HEK293 (cell line): Measurements from ENCODE around the gene THOP1.

Experiments
- CTCF ChIP-seq: fragments of 450-650 bp; formaldehyde crosslinking; IDR thresholded peaks from 2 replicates; pipeline ENCODE4 v1.5.1; 2016; ENCODE audit warnings: missing biosample characterization, missing genetic modification characterization
- KLF10 ChIP-seq: fragments of 450-650 bp; IDR thresholded peaks from 2 replicates; pipeline ENCODE4 v1.5.1; 2018; ENCODE audit warnings: missing biosample characterization, mild to moderate bottlenecking, missing genetic modification characterization
- KLF9 ChIP-seq: fragments of 450-650 bp; formaldehyde crosslinking; IDR thresholded peaks from 2 replicates; pipeline ENCODE4 v1.5.1; 2016; ENCODE audit warnings: missing biosample characterization, missing genetic modification characterization, low read depth
- OSR2 ChIP-seq: fragments of 450-650 bp; formaldehyde crosslinking; IDR thresholded peaks from 2 replicates; pipeline ENCODE4 v1.5.1; 2016; ENCODE audit warnings: missing biosample characterization, missing genetic modification characterization
- SP2 ChIP-seq: fragments of 450-650 bp; formaldehyde crosslinking; IDR thresholded peaks from 2 replicates; pipeline ENCODE4 v1.5.1; 2016; ENCODE audit warnings: missing biosample characterization, missing genetic modification characterization
- SP3 ChIP-seq: fragments of 450-650 bp; formaldehyde crosslinking; IDR thresholded peaks from 2 replicates; pipeline ENCODE4 v1.5.1; 2016; ENCODE audit warnings: missing biosample characterization, missing genetic modification characterization
- YY1 ChIP-seq: fragments of 450-650 bp; formaldehyde crosslinking; IDR thresholded peaks from 2 replicates; pipeline ENCODE4 v1.5.1; 2018; ENCODE audit warnings: missing biosample characterization, missing genetic modification characterization
- ZBTB17 ChIP-seq: fragments of 450-650 bp; formaldehyde crosslinking; IDR thresholded peaks from 2 replicates; pipeline ENCODE4 v1.5.1; 2016; ENCODE audit warnings: missing biosample characterization, missing genetic modification characterization
- ZBTB20 ChIP-seq: fragments of 450-650 bp; formaldehyde crosslinking; IDR thresholded peaks from 2 replicates; pipeline ENCODE4 v1.5.1; 2016; ENCODE audit warnings: missing biosample characterization, missing genetic modification characterization
- ZBTB26 ChIP-seq: fragments of 450-650 bp; formaldehyde crosslinking; optimal IDR thresholded peaks from 2 replicates; pipeline ENCODE3; 2016; ENCODE audit warnings: missing biosample characterization, mild to moderate bottlenecking, missing genetic modification characterization
- ZBTB44 ChIP-seq: fragments of 450-650 bp; IDR thresholded peaks from 2 replicates; pipeline ENCODE4 v1.5.1; 2018; ENCODE audit warnings: missing biosample characterization, mild to moderate bottlenecking, missing genetic modification characterization
- ZBTB48 ChIP-seq: fragments of 450-650 bp; formaldehyde crosslinking; IDR thresholded peaks from 2 replicates; pipeline ENCODE4 v1.5.1; 2016; ENCODE audit warnings: missing biosample characterization, missing genetic modification characterization
- ZBTB8A ChIP-seq: fragments of 450-650 bp; formaldehyde crosslinking; IDR thresholded peaks from 2 replicates; pipeline ENCODE4 v1.5.1; 2016; ENCODE audit warnings: missing biosample characterization, missing genetic modification characterization
- ZEB2 ChIP-seq: fragments of 450-650 bp; formaldehyde crosslinking; IDR thresholded peaks from 2 replicates; pipeline ENCODE4 v1.5.1; 2016; ENCODE audit warnings: missing biosample characterization, missing genetic modification characterization
- ZNF132 ChIP-seq: fragments of 450-650 bp; formaldehyde crosslinking; IDR thresholded peaks from 2 replicates; pipeline ENCODE4 v1.5.1; 2017; ENCODE audit warnings: missing biosample characterization, missing genetic modification characterization, borderline replicate concordance
- ZNF138 ChIP-seq: fragments of 450-650 bp; formaldehyde crosslinking; IDR thresholded peaks from 2 replicates; pipeline ENCODE4 v1.5.1; 2016; ENCODE audit warnings: missing biosample characterization, missing genetic modification characterization, borderline replicate concordance
- ZNF174 ChIP-seq: fragments of 450-650 bp; formaldehyde crosslinking; IDR thresholded peaks from 2 replicates; pipeline ENCODE4 v1.5.0; 2017; ENCODE audit warnings: missing biosample characterization, mild to moderate bottlenecking, missing genetic modification characterization
- ZNF19 ChIP-seq: fragments of 450-650 bp; formaldehyde crosslinking; IDR thresholded peaks from 2 replicates; pipeline ENCODE4; 2016; ENCODE audit warnings: missing biosample characterization, missing genetic modification characterization, low read depth
- ZNF2 ChIP-seq: fragments of 450-650 bp; formaldehyde crosslinking; IDR thresholded peaks from 2 replicates; pipeline ENCODE4 v1.5.1; 2016; ENCODE audit warnings: missing biosample characterization, missing genetic modification characterization
- ZNF221 ChIP-seq: fragments of 450-650 bp; formaldehyde crosslinking; IDR thresholded peaks from 2 replicates; pipeline ENCODE4 v1.5.1; 2017; ENCODE audit warnings: missing biosample characterization, missing genetic modification characterization, borderline replicate concordance
- ZNF239 ChIP-seq: fragments of 450-650 bp; formaldehyde crosslinking; IDR thresholded peaks from 2 replicates; pipeline ENCODE4 v1.5.1; 2016; ENCODE audit warnings: missing biosample characterization, missing genetic modification characterization
- ZNF266 ChIP-seq: fragments of 450-650 bp; formaldehyde crosslinking; IDR thresholded peaks from 2 replicates; pipeline ENCODE4 v1.5.1; 2016; ENCODE audit warnings: missing biosample characterization, missing genetic modification characterization, low read depth
- ZNF354C ChIP-seq: fragments of 450-650 bp; formaldehyde crosslinking; IDR thresholded peaks from 2 replicates; pipeline ENCODE4 v1.5.1; 2016; ENCODE audit warnings: missing biosample characterization, missing genetic modification characterization, low read depth, borderline replicate concordance
- ZNF362 ChIP-seq: fragments of 450-650 bp; formaldehyde crosslinking; IDR thresholded peaks from 2 replicates; pipeline ENCODE4 v1.5.1; 2016; ENCODE audit warnings: missing biosample characterization, missing genetic modification characterization
- ZNF48 ChIP-seq: fragments of 450-650 bp; formaldehyde crosslinking; IDR thresholded peaks from 2 replicates; pipeline ENCODE4 v1.5.1; 2016; ENCODE audit warnings: missing biosample characterization, missing genetic modification characterization
- ZNF530 ChIP-seq: fragments of 450-650 bp; formaldehyde crosslinking; IDR thresholded peaks from 2 replicates; pipeline ENCODE4 v1.5.1; 2016; ENCODE audit warnings: low read depth, missing biosample characterization, missing genetic modification characterization
- ZNF596 ChIP-seq: fragments of 450-650 bp; IDR thresholded peaks from 2 replicates; pipeline ENCODE4 v1.5.0; 2018; ENCODE audit warnings: missing biosample characterization, mild to moderate bottlenecking, missing genetic modification characterization, moderate library complexity
- ZNF600 ChIP-seq: fragments of 450-650 bp; formaldehyde crosslinking; IDR thresholded peaks from 2 replicates; pipeline ENCODE4 v1.5.1; 2016; ENCODE audit warnings: missing biosample characterization, missing genetic modification characterization
- ZNF677 ChIP-seq: fragments of 450-650 bp; IDR thresholded peaks from 2 replicates; pipeline ENCODE4 v1.5.0; 2018; ENCODE audit warnings: missing biosample characterization, mild to moderate bottlenecking, missing genetic modification characterization, moderate library complexity
- ZNF707 ChIP-seq: fragments of 450-650 bp; formaldehyde crosslinking; IDR thresholded peaks from 2 replicates; pipeline ENCODE4 v1.5.1; 2016; ENCODE audit warnings: missing biosample characterization, missing genetic modification characterization
- ZNF785 ChIP-seq: fragments of 450-650 bp; formaldehyde crosslinking; IDR thresholded peaks from 2 replicates; pipeline ENCODE4 v1.5.1; 2016; ENCODE audit warnings: missing biosample characterization, missing genetic modification characterization
- ZSCAN16 ChIP-seq: fragments of 450-650 bp; formaldehyde crosslinking; IDR thresholded peaks from 2 replicates; pipeline ENCODE4 v1.5.1; 2016; ENCODE audit warnings: missing biosample characterization, missing genetic modification characterization
- ZSCAN18 ChIP-seq: fragments of 450-650 bp; formaldehyde crosslinking; IDR thresholded peaks from 2 replicates; pipeline ENCODE4 v1.5.1; 2016; ENCODE audit warnings: missing biosample characterization, missing genetic modification characterization

Gene THOP1

GRCh38 chr19:2840794-2841791 is 55.8 kb downstream of the THOP1 start, which contains the start of gene ZNF555 (continued):
- peak; percentile 98 for TF ChIP-seq ZBTB8A (tag by site-specific recombination)
- TF ChIP-seq ZBTB48 (tag by site-specific recombination), result peak; percentile 91
- TF ChIP-seq ZNF132, result no peak
- no peak for TF ChIP-seq ZNF266 (tag by site-specific recombination)
- TF ChIP-seq ZBTB17 (tag by site-specific recombination), result no peak; the same call in 1 of the 2 replicates
- TF ChIP-seq KLF10, result no peak; the same call in none of the 2 replicates
- no peak for TF ChIP-seq ZBTB44 (tag by site-specific recombination)
- TF ChIP-seq ZNF530 (tag by site-specific recombination), result no peak
- peak; percentile 79; the same call in 1 of the 2 replicates for TF ChIP-seq ZBTB20 (tag by site-specific recombination)
- no peak for TF ChIP-seq ZNF707 (tag by site-specific recombination)
- TF ChIP-seq ZNF239 (tag by site-specific recombination), result peak; percentile 57; the same call in 1 of the 2 replicates
- TF ChIP-seq ZNF677 (tag by site-specific recombination), result no peak
- peak; percentile 95 for TF ChIP-seq ZEB2 (tag by site-specific recombination)
- TF ChIP-seq ZNF19 (tag by site-specific recombination), result no peak
- no peak for TF ChIP-seq ZNF354C (tag by site-specific recombination)
- TF ChIP-seq ZNF596 (tag by site-specific recombination), result 0 out of 2 replicates have a peak, but pooled peaks have one; percentile 5
- TF ChIP-seq ZNF2 (tag by site-specific recombination), result peak; percentile 79
- 0 out of 2 replicates have a peak, but pooled peaks have one; percentile 20 for TF ChIP-seq OSR2 (tag by site-specific recombination)
- TF ChIP-seq KLF9 (tag by site-specific recombination), result peak; percentile 75
- peak; percentile 96 for TF ChIP-seq SP2 (tag by site-specific recombination)
- no peak for TF ChIP-seq ZSCAN16 (tag by site-specific recombination)
- TF ChIP-seq ZNF48, result no peak
- no peak; the same call in 1 of the 2 replicates for TF ChIP-seq YY1 (tag by site-specific recombination)
- TF ChIP-seq CTCF (tag by site-specific recombination), result peak; percentile 79
- TF ChIP-seq ZNF221 (tag by site-specific recombination), result no peak
- peak; percentile 47 for TF ChIP-seq ZBTB26
- TF ChIP-seq ZNF362 (tag by site-specific recombination), result no peak
- TF ChIP-seq ZNF600 (tag by site-specific recombination), result peak; percentile 85
- peak; percentile 100 for TF ChIP-seq ZNF785 (tag by site-specific recombination)
- peak; percentile 51; the same call in 1 of the 2 replicates for TF ChIP-seq ZSCAN18 (tag by site-specific recombination)
- peak; percentile 89 for TF ChIP-seq SP3
- no peak for TF ChIP-seq ZNF174 (tag by site-specific recombination)
- TF ChIP-seq ZNF138 (tag by site-specific recombination), result no peak
